Testis (tissue), 3 donors: ENCODE data around the gene NR4A1. TPM values are rescaled to one million over a fixed set of nuclear protein-coding genes. Genes with fewer than 3 reads are reported as not detected.

ENCODE experiments used
- DNase-seq: peaks from one replicate; pipeline ENCODE4 v3.0.0-alpha.2; 2019
- H3K27ac ChIP-seq, 2 donors: fragments of 200-600 bp; sonication (generic); one replicate each; pipeline ENCODE4 v1.5.1; 2019
- H3K27me3 ChIP-seq: fragments of 200-600 bp; sonication (generic); one replicate; pipeline ENCODE4 v1.5.1; 2019
- H3K36me3 ChIP-seq: fragments of 200-600 bp; sonication (generic); one replicate; pipeline ENCODE4 v1.5.1; 2017; ENCODE audit warnings: low read depth; ENCODE audit errors: missing control alignments
- H3K4me1 ChIP-seq: fragments of 200-600 bp; sonication (generic); one replicate; pipeline ENCODE4 v1.5.1; 2019
- H3K4me3 ChIP-seq, 2 donors: fragments of 200-600 bp; sonication (generic); one replicate each; pipeline ENCODE4 v1.5.1; 2017 to 2019
- H3K9me3 ChIP-seq: fragments of 200-600 bp; sonication (generic); one replicate; pipeline ENCODE4 v1.5.1; 2017
- POLR2A ChIP-seq: fragments of 450-650 bp; IDR thresholded peaks from one replicate; pipeline ENCODE4 v1.6.1; 2017; ENCODE audit warnings: antibody characterized with exemption, mild to moderate bottlenecking, moderate library complexity
- WGBS, 2 donors: methylation state at CpG; one replicate each; pipeline ENCODE4 v1.1.5; 2018; 5-methylcytosine and 5-hydroxymethylcytosine counted together
- intact Hi-C: fragments of 100-400 bp; cut with DNase I; formaldehyde crosslinking; loops from one replicate; pipeline ENCODE4 v1.15.1; 2023; ENCODE audit warnings: low total_unique reads
- polyA plus RNA-seq: library from polyadenylated mRNA; stranded (reverse); fragments of 350-450 nt; fragmentation: Illumina TruSeq; extraction: RNeasy Lipid Tissue Mini Kit (QIAGEN cat#74804); gene quantifications from one replicate; pipeline ENCODE4 v1.2.3, GENCODE V29; 2014; ENCODE audit warnings: low read depth, low replicate concordance; ENCODE audit not compliant: insufficient read depth
- total RNA-seq, 2 donors: library from RNA; depleted of rRNA; stranded (reverse); fragments of >200 nt; gene quantifications; one replicate each; pipeline ENCODE4 v1.2.3, GENCODE V29; 2016
- TF ChIP-seq, protein P1 (sequence below), 3 experiments: fragments of 450-650 bp in 2 of 3; fragments of 200-600 bp in 1 of 3; sonication (generic) in 1 of 3; IDR thresholded peaks; one replicate each; pipeline ENCODE4 v1.5.1; 2016 to 2019; ENCODE audit warnings: antibody characterized with exemption in 3 of 3, mild to moderate bottlenecking in 2 of 3, moderate library complexity in 1 of 3

The NR4A1 gene
- total and polyA plus RNA-seq, 3 donors from 2014 or later, result 41.5 to 88.5 (median 55.1) TPM

DNA sequence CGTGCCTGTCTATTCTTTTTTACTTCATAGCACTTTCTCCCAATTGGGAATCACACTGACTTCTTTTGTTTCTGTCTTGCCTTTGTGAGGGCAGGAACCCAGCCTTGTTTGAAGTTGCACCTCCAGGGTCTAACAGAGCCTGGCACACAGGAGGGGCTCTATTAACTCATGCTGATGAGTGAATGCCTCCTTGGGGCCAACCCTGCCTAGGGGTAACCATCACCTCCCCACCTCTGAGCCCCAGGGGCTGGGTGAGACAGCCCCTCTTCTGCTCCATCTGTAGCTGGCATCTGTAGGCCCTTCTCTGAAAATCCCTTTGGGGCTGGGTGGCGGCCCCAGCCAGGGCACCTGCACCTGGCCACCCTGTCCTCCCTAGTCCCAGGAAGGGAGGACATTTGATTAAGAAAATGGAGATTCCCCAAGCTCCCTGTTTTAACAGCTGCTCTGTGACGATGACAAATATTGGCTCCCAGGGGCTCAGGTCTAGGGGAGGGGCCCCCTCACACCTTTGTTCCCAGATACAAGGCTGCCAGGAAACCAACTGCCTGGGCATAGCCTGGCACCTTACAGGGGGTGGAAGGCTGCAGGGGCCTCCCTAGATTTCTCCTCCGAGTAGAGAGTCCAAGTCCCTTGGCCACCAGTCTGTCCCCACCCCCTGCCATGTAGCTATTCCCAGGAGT lies 32.7 kb upstream of the NR4A1 start:
- Histone ChIP-seq H3K4me1 (peaks cover 3% of the 10 kb centered on the region), H3K4me3 (no peak overlapping the region), H3K27me3 (no peaks in the 10 kb centered on the region), H3K9me3 (no peaks in the 10 kb centered on the region), H3K27ac (no peak overlapping the region), H3K36me3 (no peaks in the 10 kb centered on the region)
- TF ChIP-seq, protein P1, sequence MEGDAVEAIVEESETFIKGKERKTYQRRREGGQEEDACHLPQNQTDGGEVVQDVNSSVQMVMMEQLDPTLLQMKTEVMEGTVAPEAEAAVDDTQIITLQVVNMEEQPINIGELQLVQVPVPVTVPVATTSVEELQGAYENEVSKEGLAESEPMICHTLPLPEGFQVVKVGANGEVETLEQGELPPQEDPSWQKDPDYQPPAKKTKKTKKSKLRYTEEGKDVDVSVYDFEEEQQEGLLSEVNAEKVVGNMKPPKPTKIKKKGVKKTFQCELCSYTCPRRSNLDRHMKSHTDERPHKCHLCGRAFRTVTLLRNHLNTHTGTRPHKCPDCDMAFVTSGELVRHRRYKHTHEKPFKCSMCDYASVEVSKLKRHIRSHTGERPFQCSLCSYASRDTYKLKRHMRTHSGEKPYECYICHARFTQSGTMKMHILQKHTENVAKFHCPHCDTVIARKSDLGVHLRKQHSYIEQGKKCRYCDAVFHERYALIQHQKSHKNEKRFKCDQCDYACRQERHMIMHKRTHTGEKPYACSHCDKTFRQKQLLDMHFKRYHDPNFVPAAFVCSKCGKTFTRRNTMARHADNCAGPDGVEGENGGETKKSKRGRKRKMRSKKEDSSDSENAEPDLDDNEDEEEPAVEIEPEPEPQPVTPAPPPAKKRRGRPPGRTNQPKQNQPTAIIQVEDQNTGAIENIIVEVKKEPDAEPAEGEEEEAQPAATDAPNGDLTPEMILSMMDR (IDR thresholded peaks at IDR 0.05), result no peak
- TF ChIP-seq POLR2A, result no peak
- no peak for DNase-seq
- intact Hi-C loops, result no loop called here
- WGBS, 2 donors, result 83 to 98% methylated on average over 4 of the region's 4 CpGs

DNA sequence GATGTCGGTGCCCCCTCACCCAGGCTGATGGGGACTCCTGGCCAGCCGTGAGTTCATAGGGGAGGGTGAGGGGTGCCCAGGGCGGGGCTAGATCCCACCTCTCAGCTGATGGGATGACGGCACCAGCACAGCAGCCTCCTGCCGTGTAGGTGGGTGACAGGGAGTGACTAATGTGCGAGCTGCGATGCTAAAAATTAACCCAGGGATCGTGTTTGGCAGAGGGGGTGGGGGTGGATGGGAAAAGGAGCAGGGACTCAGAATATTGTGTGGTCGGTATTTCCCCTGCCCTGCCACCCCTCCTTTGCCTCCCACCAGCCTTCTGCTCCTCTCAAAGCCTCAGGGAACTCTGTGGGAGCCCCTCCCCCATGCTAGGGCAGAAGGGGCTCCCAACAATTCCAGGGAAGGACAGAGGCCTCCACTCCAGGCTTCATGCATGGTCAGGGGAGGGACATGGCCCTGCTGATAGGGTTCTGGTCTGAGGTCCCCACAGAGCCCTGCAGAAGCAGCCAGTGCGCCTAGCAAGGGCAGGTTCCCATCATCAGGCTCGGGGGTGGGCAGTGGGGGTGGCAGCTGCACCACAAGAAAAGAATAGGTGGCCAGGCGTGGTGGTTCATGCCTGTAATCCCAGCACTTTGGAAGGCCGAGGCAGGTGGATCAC lies 32.0 kb upstream of the NR4A1 start:
- WGBS, 2 donors, result 82 to 88% methylated on average over 11 to 13 of the region's 13 CpGs
- Histone ChIP-seq H3K27ac (no peak overlapping the region), H3K9me3 (no peaks in the 10 kb centered on the region), H3K4me3 (no peak overlapping the region), H3K36me3 (no peaks in the 10 kb centered on the region), H3K27me3 (no peaks in the 10 kb centered on the region), H3K4me1 (peaks cover 7% of the 10 kb centered on the region)
- no peak for DNase-seq
- intact Hi-C loops, result no loop called here
- TF ChIP-seq, protein P1 (IDR thresholded peaks at IDR 0.05), result no peak
- TF ChIP-seq POLR2A, result no peak

DNA sequence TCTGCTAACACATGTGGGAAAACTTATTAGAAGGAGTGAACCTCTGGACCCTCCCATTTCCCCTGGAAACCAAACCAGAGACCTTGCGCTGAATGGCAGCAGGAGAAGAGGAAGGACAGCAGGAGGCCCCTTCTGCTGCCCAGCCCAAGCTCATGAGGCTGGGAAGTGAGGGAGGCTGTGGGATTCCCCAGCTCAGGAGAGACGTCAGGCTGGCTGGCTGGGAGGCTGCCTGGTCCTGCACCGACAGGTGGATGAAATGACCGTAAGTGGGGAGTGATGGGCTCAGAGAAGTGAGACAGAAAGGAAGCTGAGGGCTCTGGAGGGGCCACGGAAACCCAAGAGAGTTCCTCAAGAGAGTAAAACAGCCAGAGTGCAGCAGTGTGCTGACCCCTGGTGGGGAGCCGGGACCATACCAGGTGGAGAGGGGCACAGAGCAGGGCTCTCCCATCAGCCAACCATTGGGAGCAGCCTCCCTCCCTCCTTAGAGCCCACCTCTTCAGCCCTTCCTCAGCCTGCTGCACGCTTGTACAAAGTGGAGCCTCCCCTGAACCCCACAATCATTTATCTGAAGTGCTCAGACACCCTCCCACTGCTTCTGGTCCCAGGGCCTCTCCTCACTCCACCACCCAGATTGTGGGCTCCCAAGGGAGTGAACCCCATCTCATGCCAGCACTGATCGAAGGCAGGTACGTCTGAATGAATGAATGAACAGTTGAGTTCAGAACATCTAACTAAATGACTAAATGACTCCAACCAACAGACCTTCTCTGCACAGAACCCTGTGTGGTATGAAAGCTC lies 30.5 kb upstream of the NR4A1 start:
- H3K27me3 ChIP-seq, result no peaks in the 10 kb centered on the region
- H3K4me1 ChIP-seq, result peaks cover 17% of the 10 kb centered on the region
- TF ChIP-seq, protein P1 (IDR thresholded peaks at IDR 0.05), result peak; percentile 58 to 65 (median 60)
- TF ChIP-seq POLR2A, result no peak
- no peak overlapping the region for H3K27ac ChIP-seq
- intact Hi-C loops, result no loop called here
- H3K4me3 ChIP-seq, result no peak overlapping the region
- 50 to 54% methylated on average over 9 of the region's 9 CpGs for WGBS, 2 donors
- no peaks in the 10 kb centered on the region for H3K9me3 ChIP-seq
- H3K36me3 ChIP-seq, result no peaks in the 10 kb centered on the region
- peak; percentile 64 for DNase-seq

DNA sequence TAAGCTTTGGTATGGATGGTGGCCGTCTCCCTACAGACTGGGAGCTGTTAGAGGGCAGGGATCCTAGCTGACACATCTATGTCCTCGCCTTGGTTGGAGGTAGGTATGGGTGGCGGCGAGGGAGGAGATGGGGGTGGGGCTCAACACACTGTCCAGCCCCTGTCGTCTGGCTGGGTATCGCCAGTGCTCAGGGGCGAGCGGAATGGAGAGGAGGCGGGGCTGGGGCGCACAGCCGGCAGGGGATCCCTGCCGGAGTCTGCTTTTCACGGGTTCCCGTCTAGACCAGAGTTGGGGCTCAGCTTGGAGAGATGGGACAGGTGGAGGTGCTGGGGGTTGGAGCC lies 28.4 kb upstream of the NR4A1 start:
- H3K27ac ChIP-seq, result peak overlapping the region in 1 of 2 donors; percentile 4
- TF ChIP-seq POLR2A, result no peak
- TF ChIP-seq, protein P1 (IDR thresholded peaks at IDR 0.05), result no peak
- H3K4me1 ChIP-seq, result peaks cover 24% of the 10 kb centered on the region
- 5 to 32% methylated on average over 12 to 14 of the region's 14 CpGs for WGBS, 2 donors
- intact Hi-C loops, result no loop called here
- H3K36me3 ChIP-seq, result no peaks in the 10 kb centered on the region
- H3K27me3 ChIP-seq, result no peaks in the 10 kb centered on the region
- DNase-seq, result no peak
- peak overlapping the region; percentile 53 to 64 for H3K4me3 ChIP-seq
- no peaks in the 10 kb centered on the region for H3K9me3 ChIP-seq
